ENCODE measurements around the gene LGALS8.

DNA sequence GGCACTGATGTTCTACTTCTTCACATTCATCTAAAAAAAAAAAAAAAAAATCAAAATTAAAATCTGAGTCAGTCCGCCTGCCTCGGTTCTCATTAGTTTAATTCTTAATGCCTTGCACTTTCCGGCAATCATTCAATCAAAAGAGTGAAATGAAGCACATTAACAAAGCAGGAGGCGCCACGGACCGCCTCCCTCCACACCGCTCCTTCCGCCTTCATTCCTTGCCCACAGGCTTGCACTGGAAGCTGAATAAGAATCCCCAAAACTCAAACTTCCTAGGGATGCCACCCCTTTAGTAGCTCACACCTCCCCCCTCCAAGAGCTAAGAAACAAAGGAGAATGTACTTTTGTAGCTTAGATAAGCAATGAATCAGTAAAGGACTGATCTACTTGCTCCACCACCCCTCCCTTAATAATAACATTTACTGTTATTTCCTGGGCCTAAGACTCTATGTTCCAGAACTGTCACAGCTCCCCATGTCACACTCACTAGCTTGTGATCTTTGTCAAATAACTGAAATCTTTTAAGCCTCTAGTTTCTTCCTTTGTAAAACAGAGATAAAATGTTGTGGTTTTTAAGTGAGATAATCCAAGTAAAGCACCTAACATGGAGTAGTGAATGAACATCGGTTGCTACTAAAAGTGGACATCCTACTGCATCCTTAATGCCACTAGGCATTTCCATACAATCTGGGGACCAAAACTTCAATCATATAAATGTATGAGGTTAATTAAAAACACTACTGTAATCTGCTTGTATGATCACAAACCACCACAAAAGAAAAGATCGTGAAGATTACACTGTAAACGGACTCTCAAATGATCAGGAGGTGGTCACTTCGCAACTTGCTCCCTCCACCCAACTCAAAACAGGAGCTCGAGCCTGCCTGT, 27.4 kb downstream of the LGALS8 start:
- TF ChIP-seq, protein P1, sequence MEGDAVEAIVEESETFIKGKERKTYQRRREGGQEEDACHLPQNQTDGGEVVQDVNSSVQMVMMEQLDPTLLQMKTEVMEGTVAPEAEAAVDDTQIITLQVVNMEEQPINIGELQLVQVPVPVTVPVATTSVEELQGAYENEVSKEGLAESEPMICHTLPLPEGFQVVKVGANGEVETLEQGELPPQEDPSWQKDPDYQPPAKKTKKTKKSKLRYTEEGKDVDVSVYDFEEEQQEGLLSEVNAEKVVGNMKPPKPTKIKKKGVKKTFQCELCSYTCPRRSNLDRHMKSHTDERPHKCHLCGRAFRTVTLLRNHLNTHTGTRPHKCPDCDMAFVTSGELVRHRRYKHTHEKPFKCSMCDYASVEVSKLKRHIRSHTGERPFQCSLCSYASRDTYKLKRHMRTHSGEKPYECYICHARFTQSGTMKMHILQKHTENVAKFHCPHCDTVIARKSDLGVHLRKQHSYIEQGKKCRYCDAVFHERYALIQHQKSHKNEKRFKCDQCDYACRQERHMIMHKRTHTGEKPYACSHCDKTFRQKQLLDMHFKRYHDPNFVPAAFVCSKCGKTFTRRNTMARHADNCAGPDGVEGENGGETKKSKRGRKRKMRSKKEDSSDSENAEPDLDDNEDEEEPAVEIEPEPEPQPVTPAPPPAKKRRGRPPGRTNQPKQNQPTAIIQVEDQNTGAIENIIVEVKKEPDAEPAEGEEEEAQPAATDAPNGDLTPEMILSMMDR (conservative IDR thresholded peaks at IDR 0.05), result no peak
- TF ChIP-seq ZFX (IDR thresholded peaks at IDR 0.05), result no peak
